ENCODE measurements around the gene PCIF1. TPM values are rescaled to one million over a fixed set of nuclear protein-coding genes. Genes with fewer than 3 reads are reported as not detected.

Gene PCIF1
- polyA plus RNA-seq, 2 of the 4 experiments (the other 2 are of a cell fraction), result 19.7 to 21.6 TPM

DNA sequence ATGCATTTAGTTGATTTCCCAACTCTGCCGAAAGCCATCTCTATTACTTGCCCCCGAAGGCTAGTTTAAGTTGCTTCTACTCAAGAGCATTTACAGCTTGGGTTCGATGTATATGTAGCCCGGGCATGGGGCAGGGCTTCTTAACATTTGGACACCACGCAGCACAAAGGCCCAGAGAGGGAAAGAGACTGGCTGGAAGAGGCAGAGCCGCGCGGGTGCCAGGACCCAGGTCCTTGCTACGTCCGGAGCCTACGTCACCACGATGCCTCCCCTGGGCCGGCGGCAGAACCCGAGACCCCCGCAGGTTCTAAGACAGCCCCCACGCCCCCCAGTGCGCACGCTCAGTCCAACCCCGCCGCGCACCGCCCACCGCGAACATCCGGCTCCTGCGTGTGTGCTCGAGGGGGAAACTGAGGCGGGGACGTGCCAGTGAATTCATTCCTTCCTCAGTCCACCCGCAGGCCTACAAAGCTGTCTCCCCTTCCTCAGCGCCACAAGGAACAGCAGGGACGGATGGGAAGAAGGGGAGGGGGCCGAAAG lies 367 bp upstream of the PCIF1 start (continued):
- TF ChIP-seq PBX3 (IDR thresholded peaks at IDR 0.05), result no peak
- TF ChIP-seq ZFP36 (IDR thresholded peaks at IDR 0.05; ENCODE audit: borderline replicate concordance, partially characterized antibody), result peak; percentile 19
- TF ChIP-seq ZSCAN20 (CRISPR knock-in tag; IDR thresholded peaks at IDR 0.05), result no peak
- TF ChIP-seq CTCF (IDR thresholded peaks at IDR 0.05), result no peak
- no peak for TF ChIP-seq EHMT2 (IDR thresholded peaks at IDR 0.05; ENCODE audit: low read depth)
- no peak for TF ChIP-seq ZC3H11A (IDR thresholded peaks at IDR 0.05)
- TF ChIP-seq FOSL2 (IDR thresholded peaks at IDR 0.05), result no peak
- TF ChIP-seq FOSL2 (CRISPR knock-in tag; IDR thresholded peaks at IDR 0.05), result 0 out of 2 replicates have a peak, but pooled peaks have one; percentile 7
- 0 out of 2 replicates have a peak, but pooled peaks have one; percentile 16 for TF ChIP-seq KDM1A (IDR thresholded peaks at IDR 0.05; ENCODE audit: low read depth)
- TF ChIP-seq RFX5 (IDR thresholded peaks at IDR 0.05), result no peak
- no peak for TF ChIP-seq BHLHE40 (IDR thresholded peaks at IDR 0.05; ENCODE audit: low read depth, low read length)
- TF ChIP-seq, protein P1, sequence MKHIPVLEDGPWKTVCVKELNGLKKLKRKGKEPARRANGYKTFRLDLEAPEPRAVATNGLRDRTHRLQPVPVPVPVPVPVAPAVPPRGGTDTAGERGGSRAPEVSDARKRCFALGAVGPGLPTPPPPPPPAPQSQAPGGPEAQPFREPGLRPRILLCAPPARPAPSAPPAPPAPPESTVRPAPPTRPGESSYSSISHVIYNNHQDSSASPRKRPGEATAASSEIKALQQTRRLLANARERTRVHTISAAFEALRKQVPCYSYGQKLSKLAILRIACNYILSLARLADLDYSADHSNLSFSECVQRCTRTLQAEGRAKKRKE (CRISPR knock-in tag; IDR thresholded peaks at IDR 0.05; ENCODE audit: low read depth), result 0 out of 2 replicates have a peak, but pooled peaks have one; percentile 32
- no peak for TF ChIP-seq HES2 (IDR thresholded peaks at IDR 0.05)

DNA sequence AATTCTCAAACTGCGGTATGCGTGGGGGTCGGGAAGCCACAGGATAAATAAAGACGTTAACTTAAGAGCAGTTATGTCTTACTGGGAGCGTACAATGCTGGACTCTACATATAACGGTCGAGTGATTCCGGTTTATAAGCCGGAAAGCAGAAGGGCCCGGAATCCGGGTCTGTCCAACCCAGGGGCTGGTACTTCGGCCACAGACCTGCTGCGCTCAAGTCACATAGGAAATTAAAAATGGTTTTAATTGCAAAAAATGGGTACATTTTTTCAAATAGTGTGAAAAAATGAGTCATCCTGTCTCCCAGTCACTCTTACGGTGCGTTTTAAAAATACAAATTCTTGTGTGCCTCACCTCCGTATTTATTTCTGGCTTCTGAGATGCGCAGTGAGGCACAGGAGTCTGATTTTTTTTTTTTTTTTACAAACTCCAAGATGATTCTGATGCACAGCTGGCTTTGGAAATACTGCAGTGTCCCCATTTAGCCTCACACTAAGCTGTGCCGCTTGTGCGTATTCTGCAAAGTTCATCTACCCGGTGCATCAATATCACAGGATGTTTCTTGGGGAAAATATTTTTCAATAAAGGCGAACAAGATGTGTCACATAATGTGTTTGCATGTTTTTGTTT lies 1.0 kb downstream of the PCIF1 start:
- no peaks in the 10 kb centered on the region for H3K9me3 ChIP-seq
- CTCF ChIA-PET, result interaction anchor here (3.2 kb wide), 1 partner anchor 27 kb away, joined by 18 read pairs; no protein-coding TSS in a partner anchor

GRCh38 chr20:45937765-45938164 lies 3.3 kb downstream of the PCIF1 start:
- Histone ChIP-seq H3K4me3 (no peak overlapping the region), H3K4me1 (peaks cover 16% of the 10 kb centered on the region), H3K4me2 (no peak overlapping the region), H3K27ac (no peak overlapping the region), H3K9me3 (no peaks in the 10 kb centered on the region)
- ATAC-seq, result no peak
- no peak for DNase-seq (ENCODE audit: low read depth in 1 of 2, low spot score in 1 of 2)
- no peak for FAIRE-seq
- WGBS (ENCODE audit: missing lambda C conversion rate), result 82% methylated on average over 2 of the region's 2 CpGs
- CTCF ChIA-PET, result interaction anchor here (1.0 to 3.2 kb wide), 5 partner anchors 11 to 49 kb away, joined by 3 to 22 read pairs (median 5); no protein-coding TSS in a partner anchor
- POLR2A ChIA-PET, result interaction anchor here (0.7 kb wide), 1 partner anchor 20 kb away, joined by 3 read pairs; no protein-coding TSS in a partner anchor
- TF ChIP-seq, protein P1 (CRISPR knock-in tag; IDR thresholded peaks at IDR 0.05; ENCODE audit: low read depth), result no peak
- TF ChIP-seq GATA3 (IDR thresholded peaks at IDR 0.05; ENCODE audit: borderline replicate concordance), result no peak
- TF ChIP-seq ZFP36 (IDR thresholded peaks at IDR 0.05; ENCODE audit: borderline replicate concordance, partially characterized antibody), result no peak
- no peak for TF ChIP-seq ZSCAN20 (CRISPR knock-in tag; IDR thresholded peaks at IDR 0.05)
- TF ChIP-seq, protein P2, sequence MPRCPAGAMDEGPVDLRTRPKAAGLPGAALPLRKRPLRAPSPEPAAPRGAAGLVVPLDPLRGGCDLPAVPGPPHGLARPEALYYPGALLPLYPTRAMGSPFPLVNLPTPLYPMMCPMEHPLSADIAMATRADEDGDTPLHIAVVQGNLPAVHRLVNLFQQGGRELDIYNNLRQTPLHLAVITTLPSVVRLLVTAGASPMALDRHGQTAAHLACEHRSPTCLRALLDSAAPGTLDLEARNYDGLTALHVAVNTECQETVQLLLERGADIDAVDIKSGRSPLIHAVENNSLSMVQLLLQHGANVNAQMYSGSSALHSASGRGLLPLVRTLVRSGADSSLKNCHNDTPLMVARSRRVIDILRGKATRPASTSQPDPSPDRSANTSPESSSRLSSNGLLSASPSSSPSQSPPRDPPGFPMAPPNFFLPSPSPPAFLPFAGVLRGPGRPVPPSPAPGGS (IDR thresholded peaks at IDR 0.05), result no peak
- TF ChIP-seq ESRRA (IDR thresholded peaks at IDR 0.05; ENCODE audit: borderline replicate concordance, low read length), result no peak
- TF ChIP-seq HOXB13 (CRISPR knock-in tag; IDR thresholded peaks at IDR 0.05; ENCODE audit: low read depth), result no peak
- TF ChIP-seq CHD2 (IDR thresholded peaks at IDR 0.05; ENCODE audit: low read length, partially characterized antibody), result no peak
- TF ChIP-seq MAFK (IDR thresholded peaks at IDR 0.05; ENCODE audit: partially characterized antibody), result no peak
- no peak for TF ChIP-seq HDAC2 (IDR thresholded peaks at IDR 0.05)
- no peak for TF ChIP-seq TFCP2L1 (CRISPR knock-in tag; IDR thresholded peaks at IDR 0.05)
- no peak for TF ChIP-seq HOXA7 (CRISPR knock-in tag; IDR thresholded peaks at IDR 0.05)

More for the DNA sequence above, 1.0 kb downstream of the PCIF1 start:
- POLR2A ChIA-PET, result interaction anchor here (0.6 to 3.2 kb wide), 20 partner anchors 9 to 759 kb away, joined by 3 to 31 read pairs (median 5); partner anchors contain the start of genes CTSA, NEURL2, SNX21 and ZNF335
- TF ChIP-seq ESRRA (IDR thresholded peaks at IDR 0.05; ENCODE audit: borderline replicate concordance, low read length) (no peak), FOSL2 (IDR thresholded peaks at IDR 0.05) (no peak), FOSL2 (CRISPR knock-in tag; IDR thresholded peaks at IDR 0.05) (peak; percentile 51; the same call in 1 of the 2 replicates), RFX5 (IDR thresholded peaks at IDR 0.05) (0 out of 2 replicates have a peak, but pooled peaks have one; percentile 20), HOXA7 (CRISPR knock-in tag; IDR thresholded peaks at IDR 0.05) (peak; percentile 21; the same call in 1 of the 2 replicates), RARB (CRISPR knock-in tag; IDR thresholded peaks at IDR 0.05) (no peak)
- 13% methylated on average over 21 of the region's 21 CpGs for WGBS (ENCODE audit: missing lambda C conversion rate)
- Histone ChIP-seq H3K4me1 (peaks cover 16% of the 10 kb centered on the region), H3K4me3 (peak overlapping the region; percentile 78), H3K27ac (peak overlapping the region; percentile 62 to 99), H3K4me2 (peak overlapping the region; percentile 89)
- peak in 1 of 2 experiments; percentile 19 for DNase-seq (ENCODE audit: low read depth in 1 of 2, low spot score in 1 of 2)
- no peak for FAIRE-seq
- ATAC-seq, result peak; percentile 23 to 37; a peak in 5 of 6 replicates

All from A549 (cell line).